Renal pelvis (tissue), 4 donors: ENCODE data around the gene MMP1. TPM values are rescaled to one million over a fixed set of nuclear protein-coding genes. Genes with fewer than 3 reads are reported as not detected.
"Not testable (repeated sequence)": the region's sequence is repeated elsewhere in the genome, so short reads cannot be mapped to it uniquely, and the experiment has no call there.

Source experiments
- DNase-seq: peaks from one replicate; pipeline ENCODE4 v3.0.0-alpha.2; 2013
- polyA plus RNA-seq, 3 donors: library from polyadenylated mRNA; unstranded; fragments of 120-200 nt; gene quantifications; one replicate each; pipeline ENCODE4 v1.2.1, GENCODE V29; 2013; ENCODE audit not compliant: insufficient read length in 3 of 3

MMP1 gene
- polyA plus RNA-seq, 3 donors, result 0.21 to 0.27 TPM; not detected in 1

DNA sequence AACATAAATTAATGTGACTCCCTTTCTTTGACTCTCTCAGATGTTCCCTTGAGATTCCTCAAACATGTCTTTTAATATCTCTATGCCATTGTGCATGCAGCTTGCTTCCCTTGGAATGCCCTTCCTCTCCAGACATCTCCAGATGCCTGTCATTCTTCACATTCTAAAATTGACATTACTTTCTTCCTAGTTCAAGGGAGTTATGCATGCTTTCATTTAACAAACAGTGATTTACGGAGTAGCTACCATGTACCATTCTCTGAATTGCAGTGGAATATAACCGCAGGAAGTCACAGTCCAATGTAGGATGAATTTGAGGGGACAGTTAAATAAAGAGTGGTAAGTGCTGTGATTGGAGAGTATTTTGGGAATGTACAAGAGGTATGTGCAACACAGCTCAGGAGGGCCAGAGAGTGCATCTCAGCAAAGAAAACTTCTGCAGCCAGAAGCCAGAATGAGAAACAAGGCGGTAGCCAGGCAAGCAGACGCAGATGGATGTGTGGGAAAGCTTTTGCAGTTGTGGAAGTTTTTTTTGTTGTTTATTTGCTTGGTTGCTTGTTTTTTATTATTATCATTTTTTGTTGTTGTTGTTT lies 36.2 kb downstream of the MMP1 start:
- DNase-seq, result no peak

- no peak for DNase-seq
These were observed 37.5 kb downstream of the MMP1 start for GRCh38 chr11:102760344-102761035.

- DNase-seq, result no peak
These were observed 40.0 kb downstream of the MMP1 start for GRCh38 chr11:102757823-102758549.

GRCh38 chr11:102753267-102753666 lies 44.7 kb downstream of the MMP1 start:
- no peak for DNase-seq

- DNase-seq, result no peak
These were observed 46.3 kb downstream of the MMP1 start for GRCh38 chr11:102751673-102752072.

DNA sequence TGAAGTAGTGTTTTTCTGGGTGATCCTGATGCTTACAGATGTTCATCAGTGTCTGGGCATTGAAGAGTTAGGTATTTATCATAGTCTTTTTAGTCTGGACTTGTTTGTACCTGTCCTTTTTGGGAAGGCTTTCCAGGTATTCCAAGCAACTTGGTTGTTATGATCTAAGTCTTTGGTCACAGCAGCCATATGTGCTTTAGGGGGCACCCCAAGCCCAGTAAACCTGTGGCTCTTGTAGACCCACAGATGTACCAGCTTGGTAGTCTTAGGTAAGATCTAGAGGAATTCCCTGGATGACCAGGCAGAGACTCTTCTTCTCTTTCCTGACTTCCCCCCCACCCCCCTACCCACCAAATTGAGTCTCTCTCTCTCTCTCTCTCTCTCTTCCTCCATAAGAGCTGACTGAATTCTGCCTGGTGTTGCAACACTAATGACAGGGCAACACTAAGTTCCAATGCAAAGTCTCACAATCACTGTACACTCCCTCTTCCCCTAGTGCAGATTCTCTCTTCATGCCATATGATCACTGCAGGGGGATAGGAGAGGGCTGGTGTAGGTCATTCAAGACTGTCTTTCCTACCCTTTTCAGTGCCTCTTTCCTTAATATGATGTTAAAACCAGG lies 48.7 kb downstream of the MMP1 start:
- DNase-seq, result no peak

- DNase-seq, result not testable (repeated sequence)
These were observed 51.0 kb downstream of the MMP1 start for GRCh38 chr11:102746746-102747578.

Other genes with a start within 250 kb of the MMP1 start
- not detected for gene MMP20, start 172.8 kb downstream of the MMP1 start, polyA plus RNA-seq
- not detected for gene MMP27, start 92.4 kb downstream of the MMP1 start, polyA plus RNA-seq
- under 1 TPM in 1 of 3 donors, not detected in 2; 0.06 TPM for gene MMP8, start 73.2 kb downstream of the MMP1 start, polyA plus RNA-seq
- gene MMP10, start 17.5 kb downstream of the MMP1 start, polyA plus RNA-seq, result under 1 TPM in 1 of 3 donors, not detected in 2; 0.11 TPM
- gene MMP3, start 45.4 kb upstream of the MMP1 start, polyA plus RNA-seq, result under 1 TPM in 1 of 3 donors, not detected in 2; 0.10 TPM
- 1 to 10 TPM; 2.4 to 4.7 (median 4.3) TPM for gene MMP12, start 76.8 kb upstream of the MMP1 start, polyA plus RNA-seq
- gene MMP13, start 157.6 kb upstream of the MMP1 start, polyA plus RNA-seq, result under 1 TPM in 1 of 3 donors, not detected in 2; 0.16 TPM